Adrenal gland (tissue), 5 donors: ENCODE data around the gene PLXNA4.

Experiments
- CTCF ChIP-seq, 6 experiments: fragments of 450-650 bp in 4 of 6; fragments of 200-600 bp in 2 of 6; sonication (generic) in 1 of 6; IDR thresholded peaks; 1 replicate in 5 of 6; 2 replicates in 1 of 6; pipeline versions ENCODE4 v1.5.1 to v1.8.0; 2016 to 2021; ENCODE audit warnings: antibody characterized with exemption in 6 of 6, mild to moderate bottlenecking in 2 of 6, moderate library complexity in 1 of 6
- POLR2A ChIP-seq, 2 donors: fragments of 450-650 bp; IDR thresholded peaks; one replicate each; pipeline ENCODE4 v1.6.1; 2017; ENCODE audit warnings: antibody characterized with exemption in 2 of 2, mild to moderate bottlenecking in 2 of 2, moderate library complexity in 1 of 2
- donor health status: DM: no; HTN: no; CAD: no.

GRCh38 chr7:132226957-132227290 is 349.3 kb downstream of the PLXNA4 start:
- TF ChIP-seq CTCF (IDR thresholded peaks at IDR 0.05) (no peak), POLR2A (IDR thresholded peaks at IDR 0.05) (no peak)
